ENCODE data around the gene FNDC3B.
A peak's percentile ranks its signal among the peaks of the same experiment; 100 is the strongest.

The FNDC3B gene

DNA sequence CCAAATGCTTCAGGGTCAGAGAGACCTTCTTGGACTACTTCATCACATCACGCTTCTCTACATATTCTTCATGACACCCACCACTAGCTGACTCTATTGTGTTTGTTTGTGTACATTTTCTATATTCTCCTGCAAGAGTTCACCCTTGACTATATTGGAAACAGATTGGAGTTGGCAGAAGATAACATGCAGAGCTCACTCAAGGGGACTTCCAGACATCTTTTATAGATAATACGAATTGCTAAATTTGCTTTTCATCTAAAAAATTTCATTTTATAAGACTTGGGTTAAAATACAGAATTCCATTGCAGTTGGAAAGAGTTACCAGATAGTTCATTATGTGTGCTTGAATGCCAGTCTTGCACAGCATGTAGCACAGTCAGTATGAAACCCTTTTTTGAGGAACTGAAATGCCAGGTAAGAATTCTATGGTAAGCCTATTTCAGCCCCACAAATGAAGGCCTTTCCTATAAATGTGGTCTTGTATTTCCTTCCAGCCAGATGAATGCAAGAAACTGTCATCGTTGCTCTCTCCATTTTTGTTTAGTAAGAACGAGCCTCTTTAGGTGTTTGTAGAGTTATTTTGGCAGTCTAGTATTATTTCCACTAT, 231.3 kb downstream of the FNDC3B start:
- Histone ChIP-seq H3K27me3 (ENCODE audit: control insufficient read depth in 5 of 5, insufficient read depth in 4 of 5, low read length in 5 of 5) (no peaks in the 10 kb centered on the region), H3K36me3 (ENCODE audit: control insufficient read depth in 5 of 5, insufficient read depth in 5 of 5, low read length in 5 of 5) (peaks cover 6 to 16% (median 10%) of the 10 kb centered on the region in 5 donors), H3K9me3 (ENCODE audit: control insufficient read depth in 5 of 5, low read length in 5 of 5) (no peaks in the 10 kb centered on the region), H3K9ac (ENCODE audit: low read length in 5 of 5) (no peak overlapping the region), H3K27ac (ENCODE audit: low read depth, low read length) (peak overlapping the region; percentile 77), H3K4me3 (ENCODE audit: low read depth in 1 of 5, low read length in 5 of 5) (no peak overlapping the region), H3K4me1 (ENCODE audit: control insufficient read depth in 5 of 5, insufficient read depth in 5 of 5, low read length in 5 of 5) (peaks cover 2 to 48% (median 34%) of the 10 kb centered on the region in 5 donors)

- Histone ChIP-seq H3K4me1 (ENCODE audit: control insufficient read depth in 5 of 5, insufficient read depth in 5 of 5, low read length in 5 of 5) (peaks cover 2 to 48% (median 34%) of the 10 kb centered on the region in 5 donors), H3K27ac (ENCODE audit: low read depth, low read length) (peak overlapping the region; percentile 77), H3K36me3 (ENCODE audit: control insufficient read depth in 5 of 5, insufficient read depth in 5 of 5, low read length in 5 of 5) (peaks cover 5 to 15% (median 8%) of the 10 kb centered on the region in 5 donors), H3K9me3 (ENCODE audit: control insufficient read depth in 5 of 5, low read length in 5 of 5) (no peaks in the 10 kb centered on the region), H3K9ac (ENCODE audit: low read length in 5 of 5) (no peak overlapping the region), H3K4me3 (ENCODE audit: low read depth in 1 of 5, low read length in 5 of 5) (no peak overlapping the region), H3K27me3 (ENCODE audit: control insufficient read depth in 5 of 5, insufficient read depth in 4 of 5, low read length in 5 of 5) (no peaks in the 10 kb centered on the region)
These were observed 232.1 kb downstream of the FNDC3B start for GRCh38 chr3:172271386-172271976.

GRCh38 chr3:172272698-172273097, 233.3 kb downstream of the FNDC3B start:
- Histone ChIP-seq H3K27ac (ENCODE audit: low read depth, low read length) (peak overlapping the region; percentile 77), H3K9me3 (ENCODE audit: control insufficient read depth in 5 of 5, low read length in 5 of 5) (no peaks in the 10 kb centered on the region), H3K27me3 (ENCODE audit: control insufficient read depth in 5 of 5, insufficient read depth in 4 of 5, low read length in 5 of 5) (no peaks in the 10 kb centered on the region), H3K36me3 (ENCODE audit: control insufficient read depth in 5 of 5, insufficient read depth in 5 of 5, low read length in 5 of 5) (peaks cover 0 to 10% (median 5%) of the 10 kb centered on the region in 5 donors), H3K4me1 (ENCODE audit: control insufficient read depth in 5 of 5, insufficient read depth in 5 of 5, low read length in 5 of 5) (peaks cover 2 to 48% (median 35%) of the 10 kb centered on the region in 5 donors), H3K9ac (ENCODE audit: low read length in 5 of 5) (no peak overlapping the region), H3K4me3 (ENCODE audit: low read depth in 1 of 5, low read length in 5 of 5) (no peak overlapping the region)

GRCh38 chr3:172273378-172273777, 234.0 kb downstream of the FNDC3B start:
- H3K27ac ChIP-seq (ENCODE audit: low read depth, low read length), result peak overlapping the region; percentile 77

DNA sequence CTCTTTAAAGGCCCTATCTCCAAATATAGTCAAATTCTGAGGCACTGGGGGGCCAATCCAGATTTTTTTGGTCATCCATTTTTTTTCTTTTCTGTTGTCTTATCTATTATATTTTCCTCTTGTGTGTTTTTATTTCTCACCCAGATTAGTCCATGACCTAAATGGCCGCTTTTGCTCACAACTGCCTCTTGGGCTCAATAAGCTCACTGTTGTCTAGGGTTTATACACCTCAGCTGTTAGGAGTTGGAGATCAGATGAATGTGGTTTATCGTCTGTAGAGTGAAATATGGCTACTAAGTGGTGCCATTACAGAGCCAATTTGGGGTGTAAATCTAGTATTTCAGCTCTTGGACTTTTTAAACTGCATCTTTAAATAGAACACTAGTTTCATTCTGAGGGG, 235.5 kb downstream of the FNDC3B start:
- Histone ChIP-seq H3K9ac (ENCODE audit: low read length in 5 of 5) (no peak overlapping the region), H3K27ac (ENCODE audit: low read depth, low read length) (no peak overlapping the region), H3K27me3 (ENCODE audit: control insufficient read depth in 5 of 5, insufficient read depth in 4 of 5, low read length in 5 of 5) (no peaks in the 10 kb centered on the region), H3K9me3 (ENCODE audit: control insufficient read depth in 5 of 5, low read length in 5 of 5) (no peaks in the 10 kb centered on the region), H3K4me1 (ENCODE audit: control insufficient read depth in 5 of 5, insufficient read depth in 5 of 5, low read length in 5 of 5) (peaks cover 2 to 55% (median 47%) of the 10 kb centered on the region in 5 donors), H3K36me3 (ENCODE audit: control insufficient read depth in 5 of 5, insufficient read depth in 5 of 5, low read length in 5 of 5) (peaks cover 0 to 10% (median 5%) of the 10 kb centered on the region in 5 donors), H3K4me3 (ENCODE audit: low read depth in 1 of 5, low read length in 5 of 5) (no peak overlapping the region)

More at GRCh38 chr3:172273378-172273777, 234.0 kb downstream of the FNDC3B start:
- peaks cover 0 to 10% (median 5%) of the 10 kb centered on the region in 5 donors for H3K36me3 ChIP-seq (ENCODE audit: control insufficient read depth in 5 of 5, insufficient read depth in 5 of 5, low read length in 5 of 5)
- H3K27me3 ChIP-seq (ENCODE audit: control insufficient read depth in 5 of 5, insufficient read depth in 4 of 5, low read length in 5 of 5), result no peaks in the 10 kb centered on the region
- H3K9ac ChIP-seq (ENCODE audit: low read length in 5 of 5), result no peak overlapping the region
- H3K4me1 ChIP-seq (ENCODE audit: control insufficient read depth in 5 of 5, insufficient read depth in 5 of 5, low read length in 5 of 5), result peaks cover 2 to 52% (median 42%) of the 10 kb centered on the region in 5 donors
- no peaks in the 10 kb centered on the region for H3K9me3 ChIP-seq (ENCODE audit: control insufficient read depth in 5 of 5, low read length in 5 of 5)
- H3K4me3 ChIP-seq (ENCODE audit: low read depth in 1 of 5, low read length in 5 of 5), result no peak overlapping the region

DNA sequence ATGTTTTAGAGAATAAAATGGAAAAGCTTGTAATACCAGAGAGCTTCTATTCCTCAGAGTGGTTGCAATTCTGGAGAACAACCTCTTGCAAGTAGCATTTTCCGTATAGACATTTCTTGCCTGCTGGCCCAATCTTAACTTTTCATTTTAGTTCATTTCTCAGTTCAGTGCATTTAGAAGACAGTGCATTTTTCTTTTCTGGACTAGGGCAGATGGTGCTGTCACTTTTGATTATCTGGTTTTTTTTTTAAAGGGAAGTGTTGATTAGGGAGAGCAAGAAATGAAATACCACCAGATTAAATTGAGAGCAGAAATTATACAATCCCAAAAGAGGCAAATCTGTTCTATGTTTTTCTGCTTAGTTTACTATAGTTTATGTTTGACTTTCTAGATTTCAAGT, 236.2 kb downstream of the FNDC3B start:
- H3K9ac ChIP-seq (ENCODE audit: low read length in 5 of 5), result no peak overlapping the region
- no peaks in the 10 kb centered on the region for H3K9me3 ChIP-seq (ENCODE audit: control insufficient read depth in 5 of 5, low read length in 5 of 5)
- H3K4me3 ChIP-seq (ENCODE audit: low read depth in 1 of 5, low read length in 5 of 5), result no peak overlapping the region
- H3K4me1 ChIP-seq (ENCODE audit: control insufficient read depth in 5 of 5, insufficient read depth in 5 of 5, low read length in 5 of 5), result peaks cover 2 to 52% (median 41%) of the 10 kb centered on the region in 5 donors
- no peaks in the 10 kb centered on the region for H3K27me3 ChIP-seq (ENCODE audit: control insufficient read depth in 5 of 5, insufficient read depth in 4 of 5, low read length in 5 of 5)
- peaks cover 0 to 10% (median 3%) of the 10 kb centered on the region in 5 donors for H3K36me3 ChIP-seq (ENCODE audit: control insufficient read depth in 5 of 5, insufficient read depth in 5 of 5, low read length in 5 of 5)
- H3K27ac ChIP-seq (ENCODE audit: low read depth, low read length), result no peak overlapping the region

- H3K4me1 ChIP-seq (ENCODE audit: control insufficient read depth in 5 of 5, insufficient read depth in 5 of 5, low read length in 5 of 5), result peaks cover 2 to 47% (median 36%) of the 10 kb centered on the region in 5 donors
- no peaks in the 10 kb centered on the region for H3K9me3 ChIP-seq (ENCODE audit: control insufficient read depth in 5 of 5, low read length in 5 of 5)
- H3K27ac ChIP-seq (ENCODE audit: low read depth, low read length), result no peak overlapping the region
- no peak overlapping the region for H3K9ac ChIP-seq (ENCODE audit: low read length in 5 of 5)
- H3K4me3 ChIP-seq (ENCODE audit: low read depth in 1 of 5, low read length in 5 of 5), result no peak overlapping the region
- H3K36me3 ChIP-seq (ENCODE audit: control insufficient read depth in 5 of 5, insufficient read depth in 5 of 5, low read length in 5 of 5), result peaks cover 0 to 10% (median 3%) of the 10 kb centered on the region in 5 donors
- H3K27me3 ChIP-seq (ENCODE audit: control insufficient read depth in 5 of 5, insufficient read depth in 4 of 5, low read length in 5 of 5), result no peaks in the 10 kb centered on the region
These were observed 236.7 kb downstream of the FNDC3B start for GRCh38 chr3:172276103-172276502.

- Histone ChIP-seq H3K27ac (ENCODE audit: low read depth, low read length) (no peak overlapping the region), H3K9me3 (ENCODE audit: control insufficient read depth in 5 of 5, low read length in 5 of 5) (no peaks in the 10 kb centered on the region), H3K36me3 (ENCODE audit: control insufficient read depth in 5 of 5, insufficient read depth in 5 of 5, low read length in 5 of 5) (peaks cover 0 to 10% (median 3%) of the 10 kb centered on the region in 5 donors), H3K4me3 (ENCODE audit: low read depth in 1 of 5, low read length in 5 of 5) (no peak overlapping the region), H3K27me3 (ENCODE audit: control insufficient read depth in 5 of 5, insufficient read depth in 4 of 5, low read length in 5 of 5) (no peaks in the 10 kb centered on the region), H3K9ac (ENCODE audit: low read length in 5 of 5) (no peak overlapping the region), H3K4me1 (ENCODE audit: control insufficient read depth in 5 of 5, insufficient read depth in 5 of 5, low read length in 5 of 5) (peaks cover 0 to 37% (median 25%) of the 10 kb centered on the region in 5 donors)
These were observed 237.8 kb downstream of the FNDC3B start for GRCh38 chr3:172277151-172277652.

DNA sequence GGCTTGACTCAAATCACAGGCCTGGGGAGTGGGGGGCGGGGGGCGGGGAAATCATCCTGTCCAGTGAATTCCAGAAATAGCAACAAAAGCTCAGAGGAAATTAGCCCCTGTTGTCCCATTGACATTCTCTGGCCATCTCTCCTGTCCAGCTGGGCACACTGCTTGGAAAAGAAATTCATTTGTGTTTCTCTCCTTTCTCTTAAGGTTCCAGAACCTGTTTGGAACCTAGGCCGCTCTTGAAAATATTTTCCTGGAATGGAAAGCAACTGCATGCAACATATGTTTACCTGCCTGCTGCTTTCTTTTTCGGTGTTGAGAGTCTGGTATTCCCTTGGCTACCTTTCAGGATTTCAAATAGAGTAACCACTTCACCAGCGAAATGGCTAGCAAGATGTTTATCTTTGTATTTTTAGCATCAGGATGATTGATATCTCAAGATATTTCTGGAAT, 239.8 kb downstream of the FNDC3B start:
- Histone ChIP-seq H3K4me1 (ENCODE audit: control insufficient read depth in 5 of 5, insufficient read depth in 5 of 5, low read length in 5 of 5) (peaks cover 0 to 27% (median 15%) of the 10 kb centered on the region in 5 donors), H3K9me3 (ENCODE audit: control insufficient read depth in 5 of 5, low read length in 5 of 5) (no peaks in the 10 kb centered on the region), H3K27ac (ENCODE audit: low read depth, low read length) (no peak overlapping the region), H3K36me3 (ENCODE audit: control insufficient read depth in 5 of 5, insufficient read depth in 5 of 5, low read length in 5 of 5) (peaks cover 0 to 10% (median 3%) of the 10 kb centered on the region in 5 donors), H3K27me3 (ENCODE audit: control insufficient read depth in 5 of 5, insufficient read depth in 4 of 5, low read length in 5 of 5) (no peaks in the 10 kb centered on the region), H3K4me3 (ENCODE audit: low read depth in 1 of 5, low read length in 5 of 5) (no peak overlapping the region), H3K9ac (ENCODE audit: low read length in 5 of 5) (no peak overlapping the region)

DNA sequence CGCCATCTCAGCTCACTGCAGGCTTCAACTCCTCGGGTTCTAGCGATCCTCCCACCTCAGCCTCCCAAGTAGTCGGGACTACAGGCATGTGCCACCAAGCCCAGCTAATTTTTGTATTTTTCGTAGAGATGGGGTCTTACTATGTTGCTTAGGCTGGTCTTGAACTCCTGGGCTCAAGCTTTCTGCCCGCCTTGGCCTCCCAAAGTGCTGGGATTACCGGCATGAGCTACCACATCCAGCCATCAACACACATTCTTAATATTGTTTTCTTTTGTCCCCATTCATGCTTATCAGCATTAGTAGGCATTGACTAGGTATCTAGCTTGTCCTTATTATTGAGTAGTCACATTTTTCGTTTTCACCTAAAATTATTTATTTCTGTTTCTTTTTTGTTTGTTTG, 240.6 kb downstream of the FNDC3B start:
- H3K36me3 ChIP-seq (ENCODE audit: control insufficient read depth in 5 of 5, insufficient read depth in 5 of 5, low read length in 5 of 5), result peaks cover 0 to 8% (median 3%) of the 10 kb centered on the region in 5 donors
- peak overlapping the region; percentile 4 for H3K27ac ChIP-seq (ENCODE audit: low read depth, low read length)
- no peak overlapping the region for H3K4me3 ChIP-seq (ENCODE audit: low read depth in 1 of 5, low read length in 5 of 5)
- H3K27me3 ChIP-seq (ENCODE audit: control insufficient read depth in 5 of 5, insufficient read depth in 4 of 5, low read length in 5 of 5), result no peaks in the 10 kb centered on the region
- H3K9ac ChIP-seq (ENCODE audit: low read length in 5 of 5), result no peak overlapping the region
- H3K9me3 ChIP-seq (ENCODE audit: control insufficient read depth in 5 of 5, low read length in 5 of 5), result no peaks in the 10 kb centered on the region
- H3K4me1 ChIP-seq (ENCODE audit: control insufficient read depth in 5 of 5, insufficient read depth in 5 of 5, low read length in 5 of 5), result peaks cover 0 to 27% (median 15%) of the 10 kb centered on the region in 5 donors
